HepG2 (cell line): ENCODE measurements around the gene SNX15. TPM values are rescaled to one million over a fixed set of nuclear protein-coding genes. Genes with fewer than 3 reads are reported as not detected.

ENCODE experiments used
- ARID4A ChIP-seq: sonication (generic); formaldehyde crosslinking; IDR thresholded peaks from 2 replicates; pipeline ENCODE4 v1.5.0; 2020; ENCODE audit warnings: mild to moderate bottlenecking, missing genetic modification reagents, borderline replicate concordance
- GPN1 ChIP-seq: sonication (generic); formaldehyde crosslinking; IDR thresholded peaks from 2 replicates; pipeline ENCODE4 v1.5.1; 2020; ENCODE audit warnings: missing genetic modification reagents, borderline replicate concordance
- HDAC2 ChIP-seq: sonication (generic); formaldehyde crosslinking; IDR thresholded peaks from 2 replicates; pipeline ENCODE4 v1.4.0; 2020; ENCODE audit warnings: missing genetic modification reagents
- HMGA1 ChIP-seq: sonication (generic); formaldehyde crosslinking; conservative IDR thresholded peaks from 2 replicates; pipeline ENCODE4 v1.4.0; 2020; ENCODE audit warnings: missing genetic modification reagents
- HNRNPK ChIP-seq: fragments of 200-400 bp; formaldehyde crosslinking; IDR thresholded peaks from 2 replicates; pipeline ENCODE4 v1.6.1; 2018; ENCODE audit warnings: low read length, low read depth, moderate library complexity, mild to moderate bottlenecking; ENCODE audit not compliant: poor library complexity, severe bottlenecking
- MAFF ChIP-seq: IDR thresholded peaks from 2 replicates; pipeline ENCODE4 v1.6.1; 2011; ENCODE audit warnings: low read depth, low read length, improper control_type of control experiment
- MAX ChIP-seq: IDR thresholded peaks from 2 replicates; pipeline ENCODE4 v1.6.1; 2012; ENCODE audit warnings: inconsistent platforms
- SMAD1 ChIP-seq: sonication (generic); formaldehyde crosslinking; IDR thresholded peaks from 2 replicates; pipeline ENCODE4 v1.4.0; 2020; ENCODE audit warnings: missing genetic modification reagents, low read depth, mild to moderate bottlenecking, borderline replicate concordance
- ZBTB2 ChIP-seq: sonication (generic); formaldehyde crosslinking; IDR thresholded peaks from 2 replicates; pipeline ENCODE4 v1.8.0; 2022; ENCODE audit warnings: low read depth, missing genetic modification reagents
- ZBTB20 ChIP-seq: sonication (generic); formaldehyde crosslinking; IDR thresholded peaks from 2 replicates; pipeline ENCODE4 v1.8.1; 2023; ENCODE audit warnings: missing genetic modification reagents, low read depth, mild to moderate bottlenecking, borderline replicate concordance
- ZNF646 ChIP-seq: sonication (generic); formaldehyde crosslinking; IDR thresholded peaks from 2 replicates; pipeline ENCODE4 v1.9.0; 2021; ENCODE audit warnings: mild to moderate bottlenecking, missing genetic modification reagents
- ZNF687 ChIP-seq: sonication (generic); formaldehyde crosslinking; IDR thresholded peaks from 2 replicates; pipeline ENCODE4 v1.5.1; 2020; ENCODE audit warnings: mild to moderate bottlenecking, missing genetic modification reagents, moderate library complexity
- polyA plus RNA-seq, 8 experiments: library from polyadenylated mRNA; depleted of rRNA in 3 of 8; stranded (reverse) in 7 of 8; unstranded in 1 of 8; fragments of >200 nt; fragmentation: Illumina TruSeq in 4 of 8; extraction: Trizol in 4 of 8; gene quantifications; 2 replicates each; pipeline versions ENCODE4 v1.2.1 to v1.2.3, GENCODE V29; 2011 to 2016; ENCODE audit warnings: low read depth in 4 of 8, missing spikeins in 1 of 8, mixed read lengths in 1 of 8; ENCODE audit not compliant: insufficient read depth in 1 of 8
- total RNA-seq, 5 experiments: library from RNA; depleted of rRNA; stranded (reverse); fragments of >200 nt; fragmentation: Illumina TruSeq; extraction: Trizol; gene quantifications; 2 replicates each; pipeline ENCODE4 v1.2.3, GENCODE V29; 2016; ENCODE audit warnings: low read depth in 1 of 5

SNX15 gene
- total and polyA plus RNA-seq, 2 of the 13 experiments (the other 11 are each of a cell fraction or from before 2014, with no cell fraction given): 19.1 to 22.6 TPM

GRCh38 chr11:65060913-65061408, 33.7 kb downstream of the SNX15 start (continued):
- TF ChIP-seq GPN1: no peak
- no peak for TF ChIP-seq ZBTB2 (CRISPR knock-in tag)
- TF ChIP-seq ARID4A: peak; percentile 40; the same call in 1 of the 2 replicates
- TF ChIP-seq ZBTB20 (CRISPR knock-in tag): no peak
- no peak for TF ChIP-seq HNRNPK
- peak; percentile 36; the same call in 1 of the 2 replicates for TF ChIP-seq ZNF687
- no peak for TF ChIP-seq MAX
- no peak for TF ChIP-seq MAFF
- TF ChIP-seq HDAC2 (CRISPR knock-in tag): no peak
- TF ChIP-seq HMGA1 (CRISPR knock-in tag): no peak
- no peak for TF ChIP-seq SMAD1 (CRISPR knock-in tag)
- TF ChIP-seq ZNF646 (CRISPR knock-in tag): no peak
